ENCODE results near the gene LRRC25. TPM values are rescaled to one million over a fixed set of nuclear protein-coding genes. Genes with fewer than 3 reads are reported as not detected.

The LRRC25 gene
- total and polyA plus RNA-seq, 2 experiments from 2014 or later = 0.36 TPM; not detected in 1

DNA sequence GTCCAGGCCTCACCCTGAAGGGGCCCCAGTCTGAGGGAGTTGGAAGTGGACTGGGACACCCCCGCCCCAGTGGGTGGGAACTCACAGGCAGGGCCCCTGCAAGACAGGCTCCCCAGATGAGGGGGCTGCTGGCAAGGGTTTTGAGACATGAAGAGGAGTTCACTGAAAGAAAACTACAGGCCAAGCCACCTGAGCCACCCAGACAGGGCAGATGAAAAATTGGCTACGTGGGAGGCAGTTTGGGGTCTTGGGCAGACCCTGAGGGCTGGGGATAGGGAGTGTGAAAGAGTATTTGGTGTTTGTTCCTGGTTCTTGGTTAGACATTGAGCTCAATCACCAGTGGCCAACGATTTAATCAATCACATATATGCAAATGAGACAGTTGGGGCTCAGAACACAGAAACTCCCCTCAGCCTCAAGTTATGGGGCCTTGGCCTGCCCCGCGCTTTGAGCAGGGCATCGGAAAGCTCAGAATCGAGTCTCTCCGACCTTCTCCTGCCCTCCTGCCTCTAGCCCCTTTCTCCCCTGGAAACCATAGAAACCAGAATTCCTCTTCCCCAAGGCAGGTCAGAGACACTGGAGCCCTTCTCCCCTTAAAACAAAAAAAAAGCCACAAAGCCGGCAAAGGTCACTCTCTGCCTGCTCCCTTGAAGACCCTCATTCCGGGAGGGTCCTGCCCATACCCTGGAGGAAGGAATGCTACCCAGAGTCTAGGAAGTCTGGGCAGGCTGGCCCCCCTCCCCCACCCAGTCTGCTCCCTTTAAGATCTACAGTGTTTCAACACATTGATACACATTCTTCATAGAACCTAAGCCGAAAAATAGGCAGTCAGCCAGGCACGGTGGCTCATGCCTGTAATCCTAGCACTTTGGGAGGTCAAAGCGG, 41.8 kb upstream of the LRRC25 start:
- Histone ChIP-seq H3K9me3 (ENCODE audit: low read depth) (no peaks in the 10 kb centered on the region), H3K4me1 (ENCODE audit: insufficient read depth) (peaks cover 36% of the 10 kb centered on the region), H3K36me3 (replicated peaks; ENCODE audit: insufficient read depth, low read depth) (no peaks in the 10 kb centered on the region), H2AFZ (no peak overlapping the region), H3K27me3 (no peaks in the 10 kb centered on the region), H3K27ac (peak overlapping the region; percentile 86), H3K9me2 (replicated peaks; ENCODE audit: insufficient read depth) (no peaks in the 10 kb centered on the region), H3K4me2 (peak overlapping the region; percentile 95), H3K4me3 (no peak overlapping the region), H3K79me2 (peaks cover 2% of the 10 kb centered on the region), H4K20me1 (ENCODE audit: insufficient read depth, poor library complexity, severe bottlenecking) (no peaks in the 10 kb centered on the region)
- 49% methylated on average over 13 of the region's 13 CpGs for WGBS (ENCODE audit: low lambda C conversion rate, missing lambda C conversion rate)
- TF ChIP-seq EZH2 (IDR thresholded peaks at IDR 0.05; ENCODE audit: borderline replicate concordance) (no peak), EZH2phosphoT487 (IDR thresholded peaks at IDR 0.05; ENCODE audit: low read depth, severe bottlenecking, unreplicated experiment) (no peak)
- TF ChIP-seq, protein P1, sequence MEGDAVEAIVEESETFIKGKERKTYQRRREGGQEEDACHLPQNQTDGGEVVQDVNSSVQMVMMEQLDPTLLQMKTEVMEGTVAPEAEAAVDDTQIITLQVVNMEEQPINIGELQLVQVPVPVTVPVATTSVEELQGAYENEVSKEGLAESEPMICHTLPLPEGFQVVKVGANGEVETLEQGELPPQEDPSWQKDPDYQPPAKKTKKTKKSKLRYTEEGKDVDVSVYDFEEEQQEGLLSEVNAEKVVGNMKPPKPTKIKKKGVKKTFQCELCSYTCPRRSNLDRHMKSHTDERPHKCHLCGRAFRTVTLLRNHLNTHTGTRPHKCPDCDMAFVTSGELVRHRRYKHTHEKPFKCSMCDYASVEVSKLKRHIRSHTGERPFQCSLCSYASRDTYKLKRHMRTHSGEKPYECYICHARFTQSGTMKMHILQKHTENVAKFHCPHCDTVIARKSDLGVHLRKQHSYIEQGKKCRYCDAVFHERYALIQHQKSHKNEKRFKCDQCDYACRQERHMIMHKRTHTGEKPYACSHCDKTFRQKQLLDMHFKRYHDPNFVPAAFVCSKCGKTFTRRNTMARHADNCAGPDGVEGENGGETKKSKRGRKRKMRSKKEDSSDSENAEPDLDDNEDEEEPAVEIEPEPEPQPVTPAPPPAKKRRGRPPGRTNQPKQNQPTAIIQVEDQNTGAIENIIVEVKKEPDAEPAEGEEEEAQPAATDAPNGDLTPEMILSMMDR (IDR thresholded peaks at IDR 0.05; ENCODE audit: poor library complexity) = no peak
- DNase-seq (ENCODE audit: low spot score) = no peak

DNA sequence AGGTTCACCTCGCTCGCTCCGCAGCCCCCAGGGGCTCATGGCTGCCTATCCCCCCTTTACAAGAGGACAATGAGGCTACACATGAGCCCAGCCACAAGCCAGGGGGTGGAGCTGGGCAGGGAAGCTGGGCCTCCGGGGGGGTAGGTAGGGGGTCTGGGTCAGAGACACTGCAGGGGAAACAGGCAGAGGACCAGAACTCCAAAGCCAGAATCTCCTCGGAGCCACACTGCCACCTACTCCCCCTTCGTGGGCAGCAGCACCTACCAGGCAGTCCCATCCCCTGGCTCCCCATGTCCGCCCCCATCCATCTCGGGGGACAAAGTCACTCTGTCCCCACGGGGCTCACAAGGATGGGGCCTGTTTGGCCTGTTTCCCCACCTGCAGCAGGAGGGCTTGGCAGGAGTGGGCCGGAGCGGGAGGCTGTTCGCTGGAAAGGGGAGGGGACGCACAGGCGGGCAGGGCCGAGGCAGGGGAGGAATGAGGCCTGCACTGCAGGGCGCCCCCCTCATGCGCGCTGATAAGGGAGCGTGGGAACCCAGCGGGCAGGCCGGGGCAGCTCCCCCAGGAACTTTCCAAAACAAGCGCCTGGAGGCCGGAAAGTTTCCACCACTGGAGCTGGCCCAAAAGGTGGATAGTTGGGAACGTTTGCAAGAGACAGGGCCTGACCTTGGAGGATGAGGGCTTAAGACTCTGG, 41.1 kb upstream of the LRRC25 start:
- H3K36me3 ChIP-seq (replicated peaks; ENCODE audit: insufficient read depth, low read depth) = no peaks in the 10 kb centered on the region
- H2AFZ ChIP-seq = peak overlapping the region; percentile 44
- no peaks in the 10 kb centered on the region for H3K9me2 ChIP-seq (replicated peaks; ENCODE audit: insufficient read depth)
- H3K9me3 ChIP-seq (ENCODE audit: low read depth) = no peaks in the 10 kb centered on the region
- H3K79me2 ChIP-seq = peaks cover 5% of the 10 kb centered on the region
- H3K27ac ChIP-seq = peak overlapping the region; percentile 86
- no peak for TF ChIP-seq EZH2phosphoT487 (IDR thresholded peaks at IDR 0.05; ENCODE audit: low read depth, severe bottlenecking, unreplicated experiment)
- no peak for TF ChIP-seq EZH2 (IDR thresholded peaks at IDR 0.05; ENCODE audit: borderline replicate concordance)
- TF ChIP-seq, protein P1 (IDR thresholded peaks at IDR 0.05; ENCODE audit: poor library complexity) = no peak
- H3K4me3 ChIP-seq = peak overlapping the region; percentile 74
- H3K4me2 ChIP-seq = peak overlapping the region; percentile 95
- peak; percentile 75 for DNase-seq (ENCODE audit: low spot score)
- peaks cover 40% of the 10 kb centered on the region for H3K4me1 ChIP-seq (ENCODE audit: insufficient read depth)
- 19% methylated on average over 22 of the region's 24 CpGs for WGBS (ENCODE audit: low lambda C conversion rate, missing lambda C conversion rate)
- no peaks in the 10 kb centered on the region for H4K20me1 ChIP-seq (ENCODE audit: insufficient read depth, poor library complexity, severe bottlenecking)
- H3K27me3 ChIP-seq = no peaks in the 10 kb centered on the region

- Histone ChIP-seq H3K27me3 (no peaks in the 10 kb centered on the region), H4K20me1 (ENCODE audit: insufficient read depth, poor library complexity, severe bottlenecking) (no peaks in the 10 kb centered on the region), H3K27ac (peak within 1 kb of the TSS; percentile 86), H3K36me3 (replicated peaks; ENCODE audit: insufficient read depth, low read depth) (no peaks in the 10 kb centered on the region), H3K9me3 (ENCODE audit: low read depth) (no peaks in the 10 kb centered on the region), H3K79me2 (peaks cover 11% of the 10 kb centered on the region), H3K9me2 (replicated peaks; ENCODE audit: insufficient read depth) (no peaks in the 10 kb centered on the region), H3K4me2 (peak within 1 kb of the TSS; percentile 95), H2AFZ (peak within 1 kb of the TSS; percentile 44), H3K4me1 (ENCODE audit: insufficient read depth) (peaks cover 46% of the 10 kb centered on the region), H3K4me3 (peak within 1 kb of the TSS; percentile 74)
- TF ChIP-seq EZH2 (IDR thresholded peaks at IDR 0.05; ENCODE audit: borderline replicate concordance) (no peak), EZH2phosphoT487 (IDR thresholded peaks at IDR 0.05; ENCODE audit: low read depth, severe bottlenecking, unreplicated experiment) (no peak)
- TF ChIP-seq, protein P1 (IDR thresholded peaks at IDR 0.05; ENCODE audit: poor library complexity) = no peak
- under 1% methylated on average over 26 of the region's 99 CpGs for whole genome bisulfite sequencing (ENCODE audit: low lambda C conversion rate, missing lambda C conversion rate)
- DNase-seq (ENCODE audit: low spot score) = peak; percentile 76
Observed at GRCh38 chr19:18437491-18438330, 40.3 kb upstream of the LRRC25 start, which contains the start of gene ISYNA1. Gene ISYNA1, minus strand, starts transcription at chr19:18438133. Its CDS starts 154 bp downstream, at chr19:18437979.
